ENCODE results near the gene TESMIN. TPM values are rescaled to one million over a fixed set of nuclear protein-coding genes. Genes with fewer than 3 reads are reported as not detected.

TESMIN gene
- total RNA-seq, 1 donor from 2014 or later = 5.5 TPM

DNA sequence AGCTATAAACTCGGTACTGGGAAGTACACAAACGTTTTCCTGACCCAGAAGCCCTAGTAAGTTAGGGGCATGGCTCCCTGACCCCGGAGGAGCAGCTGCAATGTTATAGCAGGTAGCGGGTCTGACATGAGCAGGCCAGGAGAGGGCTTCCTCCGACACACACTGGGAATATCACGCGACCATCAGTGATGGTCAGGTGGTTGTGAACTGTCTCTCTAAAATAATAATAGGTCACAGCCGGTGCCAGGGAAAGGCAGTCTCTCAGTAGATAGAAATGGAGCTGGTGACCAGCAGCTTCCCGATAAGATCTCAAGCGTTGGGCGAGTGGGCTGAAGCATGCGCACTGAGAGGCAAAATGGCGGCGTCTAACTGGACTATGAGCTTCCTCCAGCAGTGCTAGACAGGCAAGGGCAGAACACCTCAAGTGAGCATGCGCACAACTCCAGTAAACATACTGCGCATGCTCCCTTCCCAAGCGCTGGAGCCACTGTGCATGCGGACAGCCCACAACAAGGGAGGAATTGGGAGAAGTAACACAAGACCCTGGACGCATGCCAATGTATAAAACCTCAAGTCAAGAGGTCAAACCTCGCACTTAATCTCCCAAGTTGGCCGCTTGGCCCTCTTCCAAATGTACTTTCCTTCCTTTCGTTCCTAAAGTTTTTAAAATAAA lies 22.3 kb upstream of the TESMIN start:
- Mint-ChIP-seq H3K9me3 (no peaks in the 10 kb centered on the region), H3K4me1 (ENCODE audit: low read depth) (peaks cover 2% of the 10 kb centered on the region), H3K27me3 (ENCODE audit: low read depth) (no peaks in the 10 kb centered on the region), H3K27ac (no peak overlapping the region), H3K36me3 (ENCODE audit: low read depth) (peaks cover 60% of the 10 kb centered on the region), H3K4me3 (ENCODE audit: low read depth) (no peak overlapping the region)
- intact Hi-C loops (cut with micrococcal nuclease) = no loop called here
- no peak for DNase-seq (ENCODE audit: low spot score)

DNA sequence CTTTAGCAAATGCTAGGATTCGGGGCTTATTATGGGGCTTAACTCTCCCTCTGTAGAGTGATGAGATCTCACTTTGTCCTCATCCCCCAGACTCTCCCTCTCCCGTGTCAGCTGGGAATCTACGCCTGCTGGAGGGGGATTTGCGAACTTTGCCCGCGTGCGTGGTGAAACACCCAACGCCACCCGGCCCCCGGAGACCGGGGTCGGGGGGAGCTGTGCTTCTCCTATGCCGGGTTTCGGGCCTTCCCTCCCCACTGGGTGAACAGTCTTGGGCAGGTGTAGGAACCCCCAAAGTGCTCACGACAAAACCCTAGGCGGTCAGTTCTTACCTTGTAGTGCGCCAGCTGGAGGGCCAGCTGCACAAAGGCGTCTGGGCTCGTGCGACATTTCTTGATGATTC lies 21.6 kb upstream of the TESMIN start:
- no peak overlapping the region for H3K27ac Mint-ChIP-seq
- H3K27me3 Mint-ChIP-seq (ENCODE audit: low read depth) = no peaks in the 10 kb centered on the region
- intact Hi-C loops (cut with micrococcal nuclease) = no loop called here
- H3K4me1 Mint-ChIP-seq (ENCODE audit: low read depth) = peaks cover 2% of the 10 kb centered on the region
- DNase-seq (ENCODE audit: low spot score) = no peak
- peaks cover 59% of the 10 kb centered on the region for H3K36me3 Mint-ChIP-seq (ENCODE audit: low read depth)
- no peak overlapping the region for H3K4me3 Mint-ChIP-seq (ENCODE audit: low read depth)
- no peaks in the 10 kb centered on the region for H3K9me3 Mint-ChIP-seq

DNA sequence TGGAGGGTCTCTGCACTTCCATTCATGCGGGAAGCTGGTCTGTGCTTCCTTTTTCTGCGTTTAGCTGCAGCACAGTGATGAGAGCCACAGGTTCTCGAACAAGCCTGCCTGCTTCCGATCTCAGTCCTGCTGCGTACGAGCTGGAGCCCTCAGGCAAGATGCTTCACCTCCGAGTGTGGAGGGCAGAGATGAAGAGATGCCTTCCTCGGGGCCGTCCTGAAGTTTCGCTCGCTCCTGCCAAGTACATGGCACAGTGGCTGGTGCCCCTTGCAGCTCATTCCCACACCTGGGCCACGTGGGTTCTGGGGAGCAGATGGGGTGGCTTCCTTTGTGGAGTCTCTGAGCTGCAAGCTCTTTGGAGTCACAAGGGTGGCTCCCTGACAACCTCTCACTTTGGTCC lies 19.5 kb upstream of the TESMIN start:
- DNase-seq (ENCODE audit: low spot score) = no peak
- H3K36me3 Mint-ChIP-seq (ENCODE audit: low read depth) = peaks cover 47% of the 10 kb centered on the region
- H3K9me3 Mint-ChIP-seq = no peaks in the 10 kb centered on the region
- H3K27ac Mint-ChIP-seq = no peak overlapping the region
- intact Hi-C loops (cut with micrococcal nuclease) = no loop called here
- no peak overlapping the region for H3K4me3 Mint-ChIP-seq (ENCODE audit: low read depth)
- no peaks in the 10 kb centered on the region for H3K27me3 Mint-ChIP-seq (ENCODE audit: low read depth)
- no peaks in the 10 kb centered on the region for H3K4me1 Mint-ChIP-seq (ENCODE audit: low read depth)

DNA sequence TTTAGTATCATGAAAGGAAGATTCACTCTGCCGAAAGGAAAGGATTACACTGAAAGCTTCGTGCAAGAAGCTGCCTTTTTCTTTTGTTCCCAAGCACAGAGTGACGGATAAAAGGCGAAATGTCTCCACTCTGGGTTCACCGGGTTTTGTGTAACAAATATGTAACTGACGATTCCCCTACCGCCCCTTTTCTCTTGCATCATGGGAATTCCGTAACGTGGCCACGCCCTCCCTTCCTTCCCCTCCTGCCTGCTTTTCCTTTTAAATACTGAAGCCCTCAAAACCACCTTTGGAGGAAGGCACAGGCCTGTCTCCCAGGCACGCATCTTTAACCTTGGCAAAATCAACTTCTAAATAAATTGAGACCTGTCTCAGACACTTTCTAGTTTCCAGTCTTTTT lies 16.4 kb upstream of the TESMIN start:
- no peaks in the 10 kb centered on the region for H3K4me1 Mint-ChIP-seq (ENCODE audit: low read depth)
- H3K4me3 Mint-ChIP-seq (ENCODE audit: low read depth) = no peak overlapping the region
- peaks cover 33% of the 10 kb centered on the region for H3K36me3 Mint-ChIP-seq (ENCODE audit: low read depth)
- H3K9me3 Mint-ChIP-seq = no peaks in the 10 kb centered on the region
- intact Hi-C loops (cut with micrococcal nuclease) = no loop called here
- H3K27ac Mint-ChIP-seq = no peak overlapping the region
- H3K27me3 Mint-ChIP-seq (ENCODE audit: low read depth) = no peaks in the 10 kb centered on the region
- DNase-seq (ENCODE audit: low spot score) = no peak

DNA sequence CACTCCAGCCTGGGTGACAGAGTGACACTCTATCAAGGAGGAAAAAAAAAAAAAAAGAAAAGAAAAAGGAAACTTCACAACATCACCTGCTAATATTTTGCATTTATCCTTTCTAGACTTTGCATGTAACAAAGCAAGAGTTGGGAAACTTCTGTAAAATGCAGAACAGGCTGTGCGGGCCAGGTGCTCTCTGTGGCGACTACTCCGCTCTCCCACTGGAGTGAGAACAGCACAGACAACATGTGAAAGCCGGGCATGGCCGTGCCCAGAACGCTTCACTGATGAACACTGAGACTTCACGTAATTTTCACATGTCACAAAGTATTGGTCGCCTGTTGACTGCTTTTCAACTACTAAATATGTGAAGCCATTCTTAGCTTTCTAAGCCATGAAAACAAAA lies 15.5 kb upstream of the TESMIN start:
- H3K36me3 Mint-ChIP-seq (ENCODE audit: low read depth) = peaks cover 35% of the 10 kb centered on the region
- H3K27me3 Mint-ChIP-seq (ENCODE audit: low read depth) = no peaks in the 10 kb centered on the region
- DNase-seq (ENCODE audit: low spot score) = no peak
- no peak overlapping the region for H3K4me3 Mint-ChIP-seq (ENCODE audit: low read depth)
- no peaks in the 10 kb centered on the region for H3K4me1 Mint-ChIP-seq (ENCODE audit: low read depth)
- no peaks in the 10 kb centered on the region for H3K9me3 Mint-ChIP-seq
- H3K27ac Mint-ChIP-seq = no peak overlapping the region
- intact Hi-C loops (cut with micrococcal nuclease) = no loop called here

DNA sequence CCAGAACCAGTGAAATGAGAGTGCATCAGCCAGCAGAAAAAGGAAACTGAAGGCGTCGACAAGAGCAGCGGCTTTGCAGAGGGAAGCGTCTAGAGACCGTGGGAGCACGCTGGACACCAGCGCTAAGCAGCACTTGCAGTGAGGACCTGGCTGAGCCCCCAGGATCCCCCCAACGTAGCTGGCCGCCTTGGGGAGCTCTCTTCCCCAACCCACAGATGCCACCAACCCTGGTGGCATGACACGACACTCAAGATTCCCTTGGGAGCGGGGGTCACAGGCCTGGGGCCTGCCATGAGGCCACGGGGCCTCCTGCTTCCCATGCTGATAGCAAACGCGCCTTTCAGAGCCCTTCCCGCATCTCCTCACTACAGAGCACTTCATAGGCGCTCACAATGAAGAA lies 13.4 kb upstream of the TESMIN start:
- no peak overlapping the region for H3K4me3 Mint-ChIP-seq (ENCODE audit: low read depth)
- peaks cover 33% of the 10 kb centered on the region for H3K36me3 Mint-ChIP-seq (ENCODE audit: low read depth)
- H3K9me3 Mint-ChIP-seq = no peaks in the 10 kb centered on the region
- intact Hi-C loops (cut with micrococcal nuclease) = no loop called here
- DNase-seq (ENCODE audit: low spot score) = no peak
- H3K27ac Mint-ChIP-seq = no peak overlapping the region
- H3K4me1 Mint-ChIP-seq (ENCODE audit: low read depth) = no peaks in the 10 kb centered on the region
- no peaks in the 10 kb centered on the region for H3K27me3 Mint-ChIP-seq (ENCODE audit: low read depth)

DNA sequence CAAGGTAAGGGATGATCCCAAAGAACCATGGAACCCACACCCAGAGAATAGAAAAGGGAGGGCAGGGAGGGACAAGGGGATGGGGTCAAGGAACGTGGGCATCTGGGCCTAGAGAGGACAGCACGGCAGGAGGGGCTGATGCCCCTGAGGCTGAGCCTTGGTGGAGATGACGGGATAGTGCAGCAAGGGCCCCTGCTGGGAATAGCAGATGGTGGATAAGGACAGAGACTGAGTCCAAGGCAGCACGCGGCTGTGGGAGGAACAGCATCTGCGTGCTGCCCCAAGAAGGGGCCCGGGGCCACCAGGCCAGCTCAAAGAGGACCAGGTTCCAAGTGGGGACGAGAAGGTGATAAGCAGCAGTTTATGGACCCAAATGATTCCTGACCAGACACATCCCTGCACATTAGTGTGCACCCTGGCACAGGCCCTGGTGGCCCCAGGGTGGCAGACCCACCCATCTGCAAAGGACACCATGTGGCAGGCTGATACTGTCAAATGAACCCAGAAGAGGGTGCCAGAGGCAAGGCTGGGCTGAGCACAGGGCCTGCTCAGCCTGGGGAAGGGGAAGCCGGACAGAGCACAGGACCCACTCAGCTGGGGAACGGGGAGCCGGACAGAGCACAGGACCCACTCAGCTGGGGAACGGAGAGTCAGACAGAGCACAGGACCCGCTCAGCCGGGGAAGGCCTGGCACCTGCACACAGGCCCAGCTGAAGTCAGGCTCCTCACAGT lies 12.8 kb upstream of the TESMIN start:
- H3K27me3 Mint-ChIP-seq (ENCODE audit: low read depth) = no peaks in the 10 kb centered on the region
- intact Hi-C loops (cut with micrococcal nuclease) = no loop called here
- H3K36me3 Mint-ChIP-seq (ENCODE audit: low read depth) = peaks cover 38% of the 10 kb centered on the region
- no peak overlapping the region for H3K27ac Mint-ChIP-seq
- H3K9me3 Mint-ChIP-seq = no peaks in the 10 kb centered on the region
- H3K4me3 Mint-ChIP-seq (ENCODE audit: low read depth) = no peak overlapping the region
- H3K4me1 Mint-ChIP-seq (ENCODE audit: low read depth) = no peaks in the 10 kb centered on the region
- DNase-seq (ENCODE audit: low spot score) = no peak

DNA sequence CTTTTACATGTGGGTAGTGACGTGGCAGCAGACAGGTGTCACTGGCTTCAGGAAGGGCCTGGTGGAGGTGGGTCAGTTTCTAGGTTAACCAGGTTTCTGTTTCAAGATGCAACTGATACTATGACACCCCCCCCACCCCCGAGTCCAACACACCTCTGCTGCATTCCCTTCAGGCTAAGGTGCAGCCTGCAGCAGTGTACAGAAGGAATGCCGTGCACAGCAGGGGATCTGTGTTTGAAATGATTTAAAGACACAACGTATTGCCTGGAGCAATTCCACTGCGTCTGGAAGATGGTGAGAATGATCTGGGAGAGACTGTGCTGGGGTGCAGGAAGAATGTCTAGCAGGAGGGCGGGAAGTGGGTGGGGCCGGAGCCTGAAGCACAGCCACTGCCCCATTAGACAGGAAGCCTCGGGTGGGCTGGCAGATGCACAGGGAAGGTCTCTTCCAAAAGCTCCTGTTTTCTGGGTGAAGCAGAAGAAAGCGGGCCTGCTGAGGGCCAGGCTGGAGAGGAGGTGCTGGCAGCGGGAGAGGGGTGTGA lies 11.9 kb upstream of the TESMIN start:
- H3K27me3 Mint-ChIP-seq (ENCODE audit: low read depth) = no peaks in the 10 kb centered on the region
- H3K4me1 Mint-ChIP-seq (ENCODE audit: low read depth) = no peaks in the 10 kb centered on the region
- DNase-seq (ENCODE audit: low spot score) = no peak
- intact Hi-C loops (cut with micrococcal nuclease) = no loop called here
- H3K4me3 Mint-ChIP-seq (ENCODE audit: low read depth) = no peak overlapping the region
- H3K27ac Mint-ChIP-seq = no peak overlapping the region
- peaks cover 30% of the 10 kb centered on the region for H3K36me3 Mint-ChIP-seq (ENCODE audit: low read depth)
- no peaks in the 10 kb centered on the region for H3K9me3 Mint-ChIP-seq

DNA sequence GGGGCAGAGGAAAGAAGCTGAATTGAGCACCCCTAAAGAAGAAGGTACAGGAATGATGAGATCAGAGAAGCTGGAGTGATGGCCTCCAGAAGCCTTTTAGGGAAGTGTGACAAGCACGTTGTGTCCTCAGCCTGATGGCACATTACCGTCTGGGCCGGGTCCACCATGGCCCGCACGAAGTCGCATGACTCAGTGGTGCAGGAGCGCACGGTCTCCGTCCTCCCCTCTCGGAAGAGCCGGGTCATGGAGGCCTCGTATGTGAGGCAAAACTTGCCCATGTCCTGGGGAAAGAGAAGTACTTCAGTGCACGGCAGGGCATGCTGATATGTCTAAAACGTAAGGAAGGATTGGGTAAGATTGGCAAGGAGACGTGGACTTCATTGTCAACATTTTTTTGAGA lies 11.2 kb upstream of the TESMIN start:
- no peaks in the 10 kb centered on the region for H3K4me1 Mint-ChIP-seq (ENCODE audit: low read depth)
- no peak overlapping the region for H3K27ac Mint-ChIP-seq
- no peaks in the 10 kb centered on the region for H3K27me3 Mint-ChIP-seq (ENCODE audit: low read depth)
- no peaks in the 10 kb centered on the region for H3K9me3 Mint-ChIP-seq
- no peak overlapping the region for H3K4me3 Mint-ChIP-seq (ENCODE audit: low read depth)
- H3K36me3 Mint-ChIP-seq (ENCODE audit: low read depth) = peaks cover 33% of the 10 kb centered on the region
- intact Hi-C loops (cut with micrococcal nuclease) = no loop called here
- DNase-seq (ENCODE audit: low spot score) = no peak

DNA sequence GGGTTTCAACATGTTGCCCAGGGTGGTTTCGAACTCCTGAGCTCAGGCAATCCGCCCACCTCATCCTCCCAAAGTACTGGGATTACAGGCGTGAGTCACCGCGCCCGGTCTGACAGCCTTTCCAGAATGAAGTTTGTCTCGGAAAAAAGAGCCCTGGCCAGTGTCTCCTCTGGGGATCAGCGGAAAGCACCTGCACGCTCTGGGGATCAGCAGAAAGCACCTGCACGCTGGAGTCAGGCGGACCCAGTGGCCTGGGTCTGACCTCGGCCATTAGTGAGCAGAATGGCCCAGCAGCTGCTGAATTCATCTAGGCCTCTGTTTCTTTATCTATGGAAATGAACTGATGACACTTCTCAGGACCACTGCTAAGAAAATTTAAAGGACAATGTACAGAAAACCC lies 10.5 kb upstream of the TESMIN start:
- H3K27me3 Mint-ChIP-seq (ENCODE audit: low read depth) = no peaks in the 10 kb centered on the region
- H3K9me3 Mint-ChIP-seq = no peaks in the 10 kb centered on the region
- no peak overlapping the region for H3K4me3 Mint-ChIP-seq (ENCODE audit: low read depth)
- peaks cover 34% of the 10 kb centered on the region for H3K36me3 Mint-ChIP-seq (ENCODE audit: low read depth)
- H3K4me1 Mint-ChIP-seq (ENCODE audit: low read depth) = no peaks in the 10 kb centered on the region
- intact Hi-C loops (cut with micrococcal nuclease) = no loop called here
- H3K27ac Mint-ChIP-seq = no peak overlapping the region
- DNase-seq (ENCODE audit: low spot score) = no peak

DNA sequence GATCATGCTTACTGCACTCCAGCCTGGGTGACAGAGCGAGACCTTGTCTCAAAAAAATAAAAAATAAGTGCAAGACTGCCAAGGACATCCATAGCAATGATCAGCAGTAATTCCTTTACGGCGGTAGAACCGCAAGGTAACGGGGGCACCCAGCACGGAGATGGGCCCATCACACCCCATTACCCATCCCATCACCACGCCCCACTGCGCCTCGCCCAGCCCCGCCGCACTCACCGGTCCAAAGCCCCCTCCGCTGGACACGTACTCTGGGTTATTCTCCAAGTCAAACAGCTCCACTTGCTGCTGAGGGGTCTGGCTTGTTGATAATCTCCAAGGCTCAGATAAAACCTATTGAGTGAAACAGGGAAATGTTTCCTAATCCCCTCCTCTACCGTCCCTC lies 8.7 kb upstream of the TESMIN start:
- H3K27ac Mint-ChIP-seq = no peak overlapping the region
- H3K4me3 Mint-ChIP-seq (ENCODE audit: low read depth) = no peak overlapping the region
- intact Hi-C loops (cut with micrococcal nuclease) = no loop called here
- H3K4me1 Mint-ChIP-seq (ENCODE audit: low read depth) = no peaks in the 10 kb centered on the region
- no peak for DNase-seq (ENCODE audit: low spot score)
- H3K27me3 Mint-ChIP-seq (ENCODE audit: low read depth) = no peaks in the 10 kb centered on the region
- H3K36me3 Mint-ChIP-seq (ENCODE audit: low read depth) = peaks cover 33% of the 10 kb centered on the region
- no peaks in the 10 kb centered on the region for H3K9me3 Mint-ChIP-seq

DNA sequence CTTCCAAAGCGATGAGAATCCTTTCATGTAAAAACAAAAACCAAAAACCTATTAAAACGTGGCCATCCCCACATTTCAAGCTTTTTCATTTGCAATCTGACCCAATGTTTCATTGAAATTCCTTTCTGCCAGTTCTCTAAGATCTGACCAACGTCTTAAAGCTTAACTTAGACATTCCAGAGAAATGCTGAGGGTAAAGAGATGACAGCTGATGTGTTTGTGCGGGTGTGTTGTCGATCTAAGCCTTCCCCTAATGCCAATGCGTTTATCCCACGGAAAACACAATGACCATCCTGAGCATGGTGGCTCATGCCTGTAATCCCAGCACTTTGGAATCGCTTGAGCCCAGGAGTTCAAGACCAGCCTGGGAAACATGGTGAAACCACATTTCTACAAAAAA lies 6.4 kb upstream of the TESMIN start:
- Mint-ChIP-seq H3K4me3 (ENCODE audit: low read depth) (no peak overlapping the region), H3K36me3 (ENCODE audit: low read depth) (peaks cover 34% of the 10 kb centered on the region), H3K27me3 (ENCODE audit: low read depth) (no peaks in the 10 kb centered on the region), H3K27ac (no peak overlapping the region), H3K9me3 (no peaks in the 10 kb centered on the region), H3K4me1 (ENCODE audit: low read depth) (no peaks in the 10 kb centered on the region)
- intact Hi-C loops (cut with micrococcal nuclease) = no loop called here
- no peak for DNase-seq (ENCODE audit: low spot score)

DNA sequence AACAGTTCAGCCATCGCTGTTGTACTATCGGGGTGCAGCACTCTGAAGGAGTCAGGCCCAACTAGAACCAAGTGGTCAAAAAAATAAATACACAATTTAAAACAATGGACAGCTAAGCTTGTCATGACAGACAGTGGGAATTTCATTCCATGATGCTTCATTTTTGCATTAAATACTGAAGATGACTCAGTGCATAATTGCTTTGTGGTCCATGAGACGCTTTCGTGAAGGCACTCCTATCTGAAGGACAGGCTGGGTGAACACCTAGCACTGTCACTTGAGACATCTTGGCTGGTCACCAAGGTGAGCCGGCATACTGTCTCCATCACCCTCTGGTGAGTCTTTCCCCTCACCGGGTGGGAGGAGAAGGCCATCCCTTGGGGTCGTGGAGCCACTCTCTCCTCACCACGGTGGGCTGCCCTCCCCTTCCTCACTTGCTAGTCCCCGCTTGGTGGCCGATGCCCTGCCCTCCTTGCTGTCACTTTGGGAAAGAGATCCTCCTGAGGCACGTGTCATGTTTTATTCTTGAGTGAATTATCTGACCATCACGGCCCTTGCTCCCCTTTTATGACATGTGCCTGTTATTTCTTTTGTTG lies 4.9 kb upstream of the TESMIN start:
- Mint-ChIP-seq H3K4me1 (ENCODE audit: low read depth) (peaks cover 2% of the 10 kb centered on the region), H3K9me3 (no peaks in the 10 kb centered on the region), H3K27ac (no peak overlapping the region), H3K4me3 (ENCODE audit: low read depth) (no peak overlapping the region), H3K27me3 (ENCODE audit: low read depth) (no peaks in the 10 kb centered on the region), H3K36me3 (ENCODE audit: low read depth) (peaks cover 24% of the 10 kb centered on the region)
- DNase-seq (ENCODE audit: low spot score) = no peak
- intact Hi-C loops (cut with micrococcal nuclease) = no loop called here

Data from activated T-helper 2 cell treated with anti-CD3 and anti-CD28 coated beads, Interferon-gamma antibody, Interleukin-2, Interleukin-4, amounts not matched to agents 10 μg/mL and 5 μg/mL and 100 μg/mL, durations not matched to agents 14 hours and 24 hours and 36 hours (primary cell).